GM21619 (cell line): Measurements from ENCODE around the gene GDF10.

Experiments used
- ATAC-seq: cut with Tn5 transposase; IDR thresholded peaks from one replicate; pipeline ENCODE4 v1.9.1; 2021; ENCODE audit not compliant: unreplicated experiment

The GDF10 gene

DNA sequence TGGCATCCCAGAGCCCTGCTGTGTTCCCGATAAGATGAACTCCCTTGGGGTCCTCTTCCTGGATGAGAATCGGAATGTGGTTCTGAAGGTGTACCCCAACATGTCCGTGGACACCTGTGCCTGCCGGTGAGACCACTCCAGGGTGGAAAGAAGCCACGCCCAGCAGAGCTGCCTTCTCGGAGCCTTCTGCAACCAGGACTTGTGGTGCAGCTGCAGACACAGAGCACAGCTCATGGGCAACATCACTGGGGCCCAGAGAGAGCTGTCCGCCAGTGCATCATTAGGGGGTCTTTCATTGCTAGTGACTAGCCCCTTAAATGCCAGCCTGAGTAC lies 12.6 kb downstream of the GDF10 start:
- no peak for ATAC-seq

GRCh38 chr10:47314416-47314970 lies 14.5 kb downstream of the GDF10 start:
- no peak for ATAC-seq

DNA sequence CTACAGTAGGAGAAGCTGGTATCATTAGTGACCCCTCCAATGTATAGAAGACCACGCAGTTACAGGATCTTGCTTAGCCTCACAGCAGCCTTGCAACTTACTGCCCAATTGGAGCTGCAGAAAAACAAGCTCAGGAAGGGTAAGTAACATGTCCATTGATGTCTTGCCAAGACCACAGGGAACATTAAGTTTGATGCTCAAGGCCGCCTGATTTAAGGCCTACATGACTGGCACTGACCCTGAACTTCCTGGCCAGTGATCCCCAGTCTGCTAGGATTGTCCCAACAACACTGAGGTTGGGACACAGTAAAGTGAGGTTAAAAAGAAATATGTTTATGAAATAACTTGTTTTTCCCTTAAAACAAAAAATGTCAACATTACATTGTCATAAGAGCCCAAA lies 15.4 kb downstream of the GDF10 start:
- no peak for ATAC-seq

DNA sequence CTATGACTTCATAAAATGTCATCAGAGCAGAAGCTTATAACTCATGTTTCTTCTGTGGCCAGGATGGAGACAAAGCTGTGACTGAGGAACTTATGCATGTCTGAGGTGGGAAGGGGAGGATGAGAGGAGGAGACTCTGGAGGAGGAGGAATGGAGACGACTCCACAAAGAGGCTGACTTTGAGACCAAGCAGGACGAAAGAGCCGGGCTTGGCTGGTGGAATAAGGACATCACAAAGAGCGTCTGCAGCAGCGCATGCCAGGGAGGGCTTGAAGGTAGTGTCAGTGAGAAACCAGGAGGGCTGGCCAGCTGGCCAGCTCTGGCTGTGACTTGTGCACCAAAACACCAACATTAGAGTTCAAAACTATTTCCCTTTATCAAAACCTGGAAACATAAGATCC lies 16.1 kb downstream of the GDF10 start:
- no peak for ATAC-seq

DNA sequence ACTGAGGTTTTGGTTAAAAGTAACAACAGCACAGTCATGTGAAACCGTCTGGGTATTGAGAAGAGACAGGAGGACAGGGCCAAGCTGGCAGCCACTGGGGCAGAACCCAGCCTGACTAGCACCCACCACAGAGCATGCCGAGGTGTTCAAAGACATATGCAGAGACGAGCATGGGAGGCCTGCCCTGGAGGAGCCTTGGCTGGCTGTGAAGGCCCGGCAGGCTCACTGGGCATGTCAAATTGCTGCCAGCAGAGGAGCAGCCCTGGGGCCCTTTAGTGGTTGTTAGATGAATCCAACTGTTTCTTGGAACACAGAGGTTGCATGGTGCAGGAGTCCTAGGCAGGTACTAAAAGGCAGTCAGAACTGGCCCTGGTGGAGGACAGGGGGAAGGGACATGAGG lies 17.3 kb downstream of the GDF10 start:
- no peak for ATAC-seq

DNA sequence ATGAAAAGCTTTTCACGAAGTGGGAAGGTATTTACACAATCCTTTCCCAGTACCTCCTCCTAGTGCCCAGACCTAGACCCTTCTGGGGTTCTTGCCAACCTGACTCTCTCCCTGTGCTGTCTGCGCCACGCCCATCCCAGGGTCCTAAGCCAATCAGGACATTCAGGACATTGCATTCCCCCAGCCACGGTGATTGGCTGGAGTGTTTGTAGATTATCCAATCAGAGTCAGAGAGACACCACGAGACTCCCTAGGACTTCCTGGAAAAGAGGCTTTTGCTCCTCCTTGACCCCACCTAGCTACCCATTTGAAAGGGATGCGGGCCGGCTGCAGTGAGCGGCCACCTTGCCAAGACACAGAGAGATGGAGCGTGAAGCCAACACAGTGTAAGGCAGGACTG lies 18.7 kb downstream of the GDF10 start:
- ATAC-seq = no peak

DNA sequence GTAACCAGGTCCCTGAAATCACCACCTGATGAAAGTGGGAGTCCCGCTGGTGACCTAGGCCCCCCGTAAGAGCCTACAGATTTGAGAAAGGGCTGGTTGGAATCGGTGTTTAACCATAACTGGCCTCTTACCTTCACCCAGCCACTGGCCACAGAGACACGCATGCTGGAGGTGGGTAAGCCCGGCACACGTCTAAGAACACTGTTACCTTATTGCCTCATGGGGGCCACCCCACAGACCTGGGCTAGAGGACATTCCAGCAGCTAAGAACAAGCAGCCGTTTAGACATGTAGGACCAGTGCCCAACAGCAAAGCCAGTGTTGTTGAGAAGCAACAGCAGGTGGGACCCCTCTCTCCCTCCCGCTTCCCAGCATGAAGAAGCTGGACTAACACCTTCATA lies 19.8 kb downstream of the GDF10 start:
- ATAC-seq = no peak

DNA sequence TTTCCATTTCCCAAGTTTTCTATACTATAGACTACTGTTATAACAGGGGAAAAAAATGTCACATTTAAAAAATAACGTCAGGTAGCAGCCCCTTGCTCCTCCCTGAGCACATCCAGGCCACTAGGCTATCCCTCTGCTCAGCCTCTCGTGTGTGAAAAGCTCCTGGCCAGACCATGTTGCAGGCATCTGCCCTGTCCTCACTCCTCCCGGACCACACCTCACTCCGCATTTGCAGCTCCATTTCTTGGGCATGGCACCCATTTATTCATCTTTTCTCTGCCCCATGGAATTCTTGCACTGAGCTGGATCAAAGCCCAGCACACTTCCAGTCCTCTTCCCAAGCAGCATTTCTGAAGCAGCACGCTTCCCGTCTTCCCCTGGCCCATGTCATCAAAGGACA lies 20.8 kb downstream of the GDF10 start:
- no peak for ATAC-seq

DNA sequence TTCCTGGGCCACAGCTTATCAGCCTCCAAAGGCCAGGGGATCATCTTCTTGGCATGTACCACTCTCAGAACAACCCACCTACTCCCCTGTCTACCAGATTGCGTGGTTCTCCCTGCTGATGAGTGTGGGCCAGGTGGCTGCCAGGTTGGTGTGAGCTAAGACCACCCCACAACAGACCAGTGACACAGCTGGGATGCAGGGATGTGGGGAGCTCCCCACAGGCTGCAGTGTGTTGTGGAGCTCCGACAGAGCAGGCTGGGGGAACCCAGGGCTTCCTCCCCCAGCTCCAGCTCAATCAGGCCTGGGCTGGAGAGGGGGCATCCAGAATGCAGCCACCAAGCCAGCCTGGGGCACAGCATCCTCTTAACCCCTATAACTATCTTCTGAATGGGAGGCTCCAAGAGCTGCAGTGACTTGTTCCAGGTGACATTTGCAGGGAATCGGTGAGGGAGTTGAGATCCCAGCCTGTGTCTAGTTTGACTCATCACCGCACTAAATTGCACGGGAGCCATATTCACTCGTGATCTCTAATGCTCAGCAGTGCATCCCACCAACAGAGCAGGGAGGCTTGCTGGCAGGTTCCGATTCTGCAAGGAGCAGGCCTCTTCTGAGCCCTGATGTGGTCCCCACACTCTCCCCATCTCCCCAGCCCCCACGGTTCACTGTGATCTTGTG lies 21.7 kb downstream of the GDF10 start:
- ATAC-seq = no peak

- no peak for ATAC-seq
Observed at GRCh38 chr10:47322300-47323061, 22.5 kb downstream of the GDF10 start, which contains the start of gene GDF2. Gene GDF2, plus strand, starts transcription at chr10:47322454. Its CDS starts 215 bp downstream, at chr10:47322669.

- no peak for ATAC-seq
Observed at GRCh38 chr10:47323087-47323486, 23.1 kb downstream of the GDF10 start.

- ATAC-seq = no peak
Observed at GRCh38 chr10:47323636-47324296, 23.8 kb downstream of the GDF10 start.

DNA sequence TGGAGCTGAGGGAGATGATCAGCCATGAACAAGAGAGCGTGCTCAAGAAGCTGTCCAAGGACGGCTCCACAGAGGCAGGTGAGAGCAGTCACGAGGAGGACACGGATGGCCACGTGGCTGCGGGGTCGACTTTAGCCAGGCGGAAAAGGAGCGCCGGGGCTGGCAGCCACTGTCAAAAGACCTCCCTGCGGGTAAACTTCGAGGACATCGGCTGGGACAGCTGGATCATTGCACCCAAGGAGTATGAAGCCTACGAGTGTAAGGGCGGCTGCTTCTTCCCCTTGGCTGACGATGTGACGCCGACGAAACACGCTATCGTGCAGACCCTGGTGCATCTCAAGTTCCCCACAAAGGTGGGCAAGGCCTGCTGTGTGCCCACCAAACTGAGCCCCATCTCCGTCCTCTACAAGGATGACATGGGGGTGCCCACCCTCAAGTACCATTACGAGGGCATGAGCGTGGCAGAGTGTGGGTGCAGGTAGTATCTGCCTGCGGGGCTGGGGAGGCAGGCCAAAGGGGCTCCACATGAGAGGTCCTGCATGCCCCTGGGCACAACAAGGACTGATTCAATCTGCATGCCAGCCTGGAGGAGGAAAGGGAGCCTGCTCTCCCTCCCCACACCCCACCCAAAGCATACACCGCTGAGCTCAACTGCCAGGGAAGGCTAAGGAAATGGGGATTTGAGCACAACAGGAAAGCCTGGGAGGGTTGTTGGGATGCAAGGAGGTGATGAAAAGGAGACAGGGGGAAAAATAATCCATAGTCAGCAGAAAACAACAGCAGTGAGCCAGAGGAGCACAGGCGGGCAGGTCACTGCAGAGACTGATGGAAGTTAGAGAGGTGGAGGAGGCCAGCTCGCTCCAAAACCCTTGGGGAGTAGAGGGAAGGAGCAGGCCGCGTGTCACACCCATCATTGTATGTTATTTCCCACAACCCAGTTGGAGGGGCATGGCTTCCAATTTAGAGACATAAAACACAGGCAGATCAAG lies 25.6 kb downstream of the GDF10 start:
- ATAC-seq = no peak

- ATAC-seq = no peak
Observed at GRCh38 chr10:47326306-47326926, 26.4 kb downstream of the GDF10 start.

DNA sequence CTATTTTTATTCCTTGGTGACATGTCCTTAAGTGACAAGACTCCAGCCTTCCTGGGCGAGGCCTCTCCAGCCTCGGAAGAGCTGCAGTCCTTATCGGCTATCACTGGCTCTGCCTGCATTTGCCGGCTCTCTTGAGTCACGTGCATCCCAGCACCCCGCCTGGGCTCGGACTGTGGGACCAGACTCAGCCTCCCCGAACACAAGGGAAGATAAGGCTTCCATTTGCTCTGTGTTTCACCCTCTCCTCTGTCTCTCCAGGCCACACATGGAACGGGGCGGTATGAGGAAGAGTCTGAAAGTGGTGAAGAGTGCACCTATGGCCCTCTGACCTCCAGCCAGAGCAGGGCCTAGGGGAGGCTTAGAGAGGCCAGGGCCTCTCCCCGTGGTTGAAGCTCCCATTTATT lies 26.9 kb downstream of the GDF10 start:
- no peak for ATAC-seq

- no peak for ATAC-seq
Observed at GRCh38 chr10:47329855-47330254, 29.9 kb downstream of the GDF10 start.

GRCh38 chr10:47330366-47330765 lies 30.4 kb downstream of the GDF10 start:
- no peak for ATAC-seq

GRCh38 chr10:47330804-47331203 lies 30.8 kb downstream of the GDF10 start:
- ATAC-seq = no peak

DNA sequence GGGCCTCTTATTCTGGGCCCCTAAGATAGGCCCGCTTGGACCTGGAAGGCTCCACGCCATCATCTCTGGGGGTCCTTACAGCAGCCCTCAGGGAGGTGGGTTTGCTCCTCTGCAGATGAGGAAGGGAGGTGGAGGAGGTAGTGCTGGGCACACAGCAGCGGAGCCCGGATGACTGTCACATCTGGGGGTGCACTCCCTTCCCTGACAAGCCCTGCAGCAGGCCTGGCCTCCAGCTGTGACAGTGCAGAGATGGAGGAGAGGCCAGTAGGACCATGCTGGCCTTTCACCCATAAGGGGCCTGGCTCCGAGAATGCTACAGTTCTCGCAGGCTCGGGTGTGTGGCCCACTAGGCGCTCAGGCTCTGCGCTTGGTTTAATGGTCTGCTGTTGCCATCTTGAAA lies 31.5 kb downstream of the GDF10 start:
- ATAC-seq = no peak

- no peak for ATAC-seq
Observed at GRCh38 chr10:47331954-47332353, 32.0 kb downstream of the GDF10 start.
